ENCODE results near the gene MROH9.

- no peak for TF ChIP-seq CHD1 (IDR thresholded peaks at IDR 0.05; ENCODE audit: low read depth, low read length)
- TF ChIP-seq, protein P1, sequence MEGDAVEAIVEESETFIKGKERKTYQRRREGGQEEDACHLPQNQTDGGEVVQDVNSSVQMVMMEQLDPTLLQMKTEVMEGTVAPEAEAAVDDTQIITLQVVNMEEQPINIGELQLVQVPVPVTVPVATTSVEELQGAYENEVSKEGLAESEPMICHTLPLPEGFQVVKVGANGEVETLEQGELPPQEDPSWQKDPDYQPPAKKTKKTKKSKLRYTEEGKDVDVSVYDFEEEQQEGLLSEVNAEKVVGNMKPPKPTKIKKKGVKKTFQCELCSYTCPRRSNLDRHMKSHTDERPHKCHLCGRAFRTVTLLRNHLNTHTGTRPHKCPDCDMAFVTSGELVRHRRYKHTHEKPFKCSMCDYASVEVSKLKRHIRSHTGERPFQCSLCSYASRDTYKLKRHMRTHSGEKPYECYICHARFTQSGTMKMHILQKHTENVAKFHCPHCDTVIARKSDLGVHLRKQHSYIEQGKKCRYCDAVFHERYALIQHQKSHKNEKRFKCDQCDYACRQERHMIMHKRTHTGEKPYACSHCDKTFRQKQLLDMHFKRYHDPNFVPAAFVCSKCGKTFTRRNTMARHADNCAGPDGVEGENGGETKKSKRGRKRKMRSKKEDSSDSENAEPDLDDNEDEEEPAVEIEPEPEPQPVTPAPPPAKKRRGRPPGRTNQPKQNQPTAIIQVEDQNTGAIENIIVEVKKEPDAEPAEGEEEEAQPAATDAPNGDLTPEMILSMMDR (conservative IDR thresholded peaks at IDR 0.05; ENCODE audit: low read depth, low read length): peak; percentile 68
- no peak for TF ChIP-seq POLR2A (IDR thresholded peaks at IDR 0.05; ENCODE audit: low read depth, low read length)
Observed at GRCh38 chr1:170967042-170967910, 31.9 kb downstream of the MROH9 start.

Data from IMR-90 (cell line).